GM21529 (cell line): ENCODE data around the gene C5orf15.
"Not testable (repeated sequence)": the region's sequence is repeated elsewhere in the genome, so short reads cannot be mapped to it uniquely, and the experiment has no call there.

ENCODE experiments used
- ATAC-seq: cut with Tn5 transposase; IDR thresholded peaks from one replicate; pipeline ENCODE4 v1.9.1; 2021; ENCODE audit not compliant: unreplicated experiment

Gene C5orf15

DNA sequence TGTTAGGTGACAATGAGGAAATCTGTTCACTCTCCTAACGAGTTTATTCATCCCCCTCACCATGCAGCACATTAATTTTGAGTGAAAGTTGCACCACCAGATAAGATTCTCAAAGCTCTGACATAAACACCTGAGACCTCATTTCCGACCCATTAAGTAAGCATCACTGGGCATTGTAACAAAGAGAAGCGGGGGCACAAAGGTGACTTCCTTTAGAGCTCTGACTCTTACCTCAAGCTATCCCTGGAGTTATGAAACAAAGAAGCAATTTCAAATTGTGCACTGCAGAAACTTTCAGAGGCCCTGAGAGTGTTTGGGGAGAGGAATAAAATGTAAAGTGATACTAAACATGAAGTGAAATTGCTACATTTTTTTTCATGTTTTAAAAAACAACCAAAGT, 29.5 kb downstream of the C5orf15 start:
- peak; percentile 71 for ATAC-seq

DNA sequence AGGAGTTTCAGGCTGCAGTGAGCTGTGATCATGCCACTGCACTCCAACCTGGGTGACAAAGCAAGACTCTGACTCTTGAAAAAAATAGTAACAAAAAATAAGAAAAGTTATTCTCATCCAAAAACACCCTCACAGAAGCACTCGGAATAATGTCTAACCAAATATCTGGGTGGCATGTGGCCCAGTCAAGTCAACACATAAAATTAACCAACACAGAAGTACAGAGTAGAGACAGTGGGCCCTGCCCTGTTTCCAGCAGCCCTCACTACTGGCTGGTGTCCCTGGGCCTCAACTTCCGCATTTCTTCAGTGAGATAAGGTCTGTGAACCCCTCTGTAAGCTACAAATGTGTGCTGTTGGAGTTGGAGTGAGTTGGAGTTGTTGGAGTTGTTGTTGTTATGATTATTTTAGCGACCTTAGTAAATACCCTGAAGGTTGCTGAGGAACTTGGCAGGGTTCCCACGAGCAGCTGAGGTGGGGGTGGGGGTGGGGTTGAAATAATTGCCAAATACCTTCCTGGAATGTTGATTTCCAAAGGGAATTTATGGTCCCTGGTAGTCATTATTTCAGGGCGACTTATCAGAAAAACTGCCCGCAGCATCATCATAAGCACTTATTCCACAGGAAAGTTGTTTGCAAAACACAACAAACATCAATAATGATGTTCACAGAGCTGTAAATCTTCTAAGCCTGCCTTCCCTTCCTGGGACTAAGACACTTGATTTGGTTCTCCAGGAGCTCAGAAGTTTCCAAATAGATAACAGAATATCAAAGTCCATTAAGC, 30.2 kb downstream of the C5orf15 start:
- ATAC-seq: no peak

DNA sequence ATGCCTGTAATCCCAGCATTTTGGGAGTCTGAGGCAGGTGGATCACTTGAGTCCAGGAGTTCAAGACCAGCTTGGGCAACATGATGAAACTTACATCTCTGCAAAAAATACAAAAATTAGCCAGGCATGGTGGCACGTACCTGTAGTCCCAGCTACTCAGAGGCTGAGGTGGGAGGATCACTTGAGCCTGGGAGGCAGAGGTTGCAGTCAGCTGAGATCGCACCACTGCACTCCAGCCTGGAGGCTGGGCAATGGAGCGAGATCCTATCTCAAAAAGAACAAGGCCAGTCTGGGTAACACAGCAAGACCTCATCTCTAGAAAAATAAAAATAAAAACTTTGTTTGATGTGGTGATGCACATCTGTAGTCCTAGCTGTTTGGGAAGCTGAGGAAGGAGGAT, 30.8 kb downstream of the C5orf15 start:
- ATAC-seq: not testable (repeated sequence)

- no peak for ATAC-seq
Observed at GRCh38 chr5:133936651-133937015, 31.8 kb downstream of the C5orf15 start.

DNA sequence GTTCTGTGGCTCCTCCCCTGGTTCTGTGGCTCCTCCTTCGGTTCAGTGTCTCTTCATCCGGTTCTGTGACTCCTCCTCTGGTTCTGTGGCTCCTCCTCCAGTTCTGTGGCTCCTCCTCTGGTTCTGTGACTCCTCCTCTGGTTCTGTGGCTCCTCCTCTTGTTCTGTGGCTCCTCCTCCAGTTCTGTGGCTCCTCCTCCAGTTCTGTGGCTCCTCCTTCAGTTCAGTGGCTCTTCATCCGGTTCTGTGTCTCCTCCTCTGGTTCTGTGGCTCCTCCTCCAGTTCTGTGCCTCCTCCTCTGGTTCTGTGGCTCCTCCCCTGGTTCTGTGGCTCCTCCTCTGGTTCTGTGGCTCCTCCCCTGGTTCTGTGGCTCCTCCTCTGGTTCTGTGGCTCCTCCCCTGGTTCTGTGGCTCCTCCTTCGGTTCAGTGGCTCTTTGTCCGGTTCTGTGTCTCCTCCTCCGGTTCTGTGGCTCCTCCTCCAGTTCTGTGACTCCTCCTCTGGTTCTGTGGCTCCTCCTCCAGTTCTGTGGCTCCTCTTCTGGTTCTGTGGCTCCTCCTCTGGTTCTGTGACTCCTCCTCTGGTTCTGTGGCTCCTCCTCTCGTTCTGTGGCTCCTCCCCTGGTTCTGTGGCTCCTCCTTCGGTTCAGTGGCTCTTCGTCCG, 32.3 kb downstream of the C5orf15 start:
- ATAC-seq: not testable (repeated sequence)

DNA sequence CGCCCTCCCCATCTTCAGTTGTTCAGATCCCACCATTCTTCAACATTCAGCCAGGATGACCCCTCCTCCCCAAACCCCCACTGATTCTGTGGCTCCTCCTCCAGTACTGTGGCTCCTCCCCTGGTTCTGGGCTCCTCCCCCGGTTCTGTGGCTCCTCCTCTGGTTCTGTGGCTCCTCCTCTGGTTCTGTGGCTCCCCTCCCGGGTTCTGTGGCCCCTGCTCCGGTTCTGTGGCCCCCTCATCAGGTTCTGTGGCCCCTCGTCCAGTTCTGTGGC, 32.8 kb downstream of the C5orf15 start:
- ATAC-seq: no peak

GRCh38 chr5:133934822-133935666, 33.4 kb downstream of the C5orf15 start:
- no peak for ATAC-seq

- ATAC-seq: no peak
Observed at GRCh38 chr5:133934311-133934710, 34.1 kb downstream of the C5orf15 start.

- ATAC-seq: no peak
Observed at GRCh38 chr5:133933670-133934295, 34.6 kb downstream of the C5orf15 start.

GRCh38 chr5:133933169-133933509, 35.3 kb downstream of the C5orf15 start:
- ATAC-seq: no peak

DNA sequence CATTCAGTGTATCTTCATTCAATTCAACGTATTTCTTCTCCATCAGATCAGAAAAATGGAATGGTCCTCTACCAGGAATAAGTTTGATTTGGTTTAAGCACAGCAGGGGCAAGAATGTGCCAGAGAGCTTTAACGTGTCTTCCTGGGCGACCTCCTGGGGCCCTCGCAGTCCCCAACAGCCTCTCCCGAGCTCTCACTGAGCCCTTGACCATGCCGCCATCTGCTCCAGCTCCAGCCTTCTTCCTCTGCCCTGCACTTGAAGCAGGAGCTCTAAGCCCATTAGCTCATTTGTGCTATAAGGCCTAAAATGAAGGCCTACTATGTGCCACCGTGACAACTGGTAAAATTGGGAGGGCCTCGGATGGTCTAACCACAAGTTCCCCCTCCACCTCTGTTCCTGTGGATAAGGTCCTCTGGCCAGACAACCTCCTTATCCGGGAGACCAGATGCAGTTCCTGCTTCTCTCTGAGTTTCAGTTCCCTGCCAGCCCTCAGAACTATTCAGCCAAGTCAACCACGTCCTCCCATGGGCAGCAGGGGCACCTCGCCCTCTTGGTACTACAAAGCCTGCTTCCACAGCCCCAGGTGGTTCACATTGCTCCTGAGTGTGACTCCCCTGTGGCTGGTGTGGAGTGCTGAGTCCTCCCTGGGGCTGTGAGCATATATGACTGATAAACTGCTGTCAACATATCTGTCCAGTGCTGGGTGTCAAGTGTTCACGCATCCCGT, 35.8 kb downstream of the C5orf15 start:
- ATAC-seq: no peak

DNA sequence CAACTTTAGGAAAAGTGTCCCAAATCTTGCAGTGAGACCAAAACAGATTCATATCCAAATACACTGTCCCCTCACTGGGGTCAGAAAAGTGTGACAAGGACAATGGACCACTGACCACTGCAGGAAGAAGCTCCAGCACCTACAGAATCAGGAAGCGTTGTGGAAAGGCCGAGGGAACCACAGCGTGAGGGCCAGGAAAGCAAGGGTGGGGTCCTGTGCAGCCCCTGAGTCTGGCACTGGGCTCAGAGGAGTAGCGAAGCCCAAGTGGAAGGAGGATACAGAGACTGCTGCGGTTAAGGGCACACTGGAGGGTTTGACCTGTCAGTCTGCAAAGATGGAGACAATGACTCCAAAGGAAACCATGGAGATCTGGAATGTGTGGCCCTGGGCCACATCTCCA, 36.9 kb downstream of the C5orf15 start:
- no peak for ATAC-seq

DNA sequence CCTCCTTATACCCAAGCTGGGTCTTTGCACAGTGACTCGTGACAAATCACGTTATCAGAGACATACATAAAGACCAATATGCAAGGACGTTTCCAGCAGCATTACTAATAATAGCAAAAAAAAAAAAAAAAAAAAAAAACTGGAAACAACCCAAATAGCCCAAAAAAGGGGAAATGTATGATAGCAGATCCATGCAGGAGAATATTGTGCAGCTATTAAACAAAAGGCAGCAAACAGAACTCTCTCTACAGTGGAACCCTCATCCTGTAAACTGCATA, 37.7 kb downstream of the C5orf15 start:
- no peak for ATAC-seq

DNA sequence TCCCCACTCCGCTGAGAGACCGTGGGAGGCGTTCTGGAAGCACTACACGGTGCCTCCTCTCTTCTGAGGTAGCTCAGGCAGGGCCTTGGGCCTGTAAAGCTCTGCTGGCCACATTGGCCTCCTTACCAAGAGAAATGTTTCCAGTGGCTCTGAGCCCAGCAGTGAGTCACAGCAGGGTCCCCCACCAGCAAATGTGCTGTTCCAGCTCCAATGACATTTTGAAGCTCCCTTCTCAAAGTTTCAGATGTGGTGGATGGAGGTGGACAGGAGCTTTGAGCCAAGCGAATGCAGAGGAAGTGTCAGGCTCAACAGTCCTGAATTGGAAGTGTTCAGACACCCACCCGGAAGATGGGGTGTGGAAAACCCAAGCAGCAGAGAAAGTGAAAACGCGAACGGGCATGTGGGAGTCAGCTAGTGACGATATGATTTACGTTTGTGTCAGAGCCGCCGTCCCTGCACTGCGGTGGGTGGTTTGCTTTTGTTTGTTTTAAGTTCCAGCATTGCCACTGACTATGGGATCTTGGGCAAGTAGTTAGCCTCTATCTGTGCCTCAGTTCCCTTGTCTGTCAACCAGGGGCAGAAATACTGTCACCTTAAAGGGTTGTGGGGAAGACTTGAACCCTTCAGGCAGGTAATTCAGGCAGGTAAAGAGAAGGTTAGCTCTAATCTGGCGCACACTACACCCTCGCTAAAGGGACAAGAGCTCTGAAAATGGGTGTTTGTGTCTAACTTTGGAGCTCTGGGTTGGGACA, 38.2 kb downstream of the C5orf15 start:
- ATAC-seq: peak; percentile 50

GRCh38 chr5:133928587-133929393, 39.6 kb downstream of the C5orf15 start:
- no peak for ATAC-seq

- no peak for ATAC-seq
Observed at GRCh38 chr5:133927300-133928180, 40.9 kb downstream of the C5orf15 start.

- no peak for ATAC-seq
Observed at GRCh38 chr5:133926489-133927299, 41.7 kb downstream of the C5orf15 start.
